HG02588 (cell line): ENCODE results near the gene SLC44A1.
A peak's percentile ranks its signal among the peaks of the same experiment; 100 is the strongest.

Experiments used
- ATAC-seq: cut with Tn5 transposase; IDR thresholded peaks from one replicate; pipeline ENCODE4 v1.9.1; 2021; ENCODE audit warnings: mild to moderate bottlenecking, moderate library complexity; ENCODE audit not compliant: unreplicated experiment

Gene SLC44A1

DNA sequence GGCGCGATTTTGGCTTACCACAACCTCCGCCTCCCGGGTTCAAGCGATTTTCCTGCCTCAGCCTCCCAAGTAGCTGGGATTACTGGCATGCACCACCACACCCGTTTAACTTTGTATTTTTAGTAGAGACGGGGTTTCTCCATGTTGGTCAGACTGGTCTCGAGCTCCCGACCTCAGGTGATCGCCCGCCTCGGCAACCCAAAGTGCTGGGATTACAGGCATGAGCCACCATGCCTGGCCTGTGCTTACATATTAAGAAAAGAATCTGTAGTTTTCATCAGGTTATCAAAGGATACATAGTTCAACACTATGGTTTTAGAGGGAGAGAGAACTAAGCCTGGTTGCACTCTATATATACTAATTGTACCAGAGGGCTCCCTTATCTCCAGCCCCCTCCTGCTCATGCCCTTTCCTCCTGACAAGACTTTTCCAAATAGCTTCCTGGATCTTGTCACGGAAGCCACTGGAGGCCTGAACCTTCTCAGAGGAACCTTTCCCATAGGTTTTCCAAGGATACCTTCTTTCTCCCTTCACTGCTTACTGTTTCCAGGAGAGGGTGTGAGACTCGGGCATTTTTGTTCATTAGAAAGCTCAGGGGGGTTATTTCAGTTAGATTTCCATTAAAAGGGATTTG lies 53.1 kb downstream of the SLC44A1 start:
- no peak for ATAC-seq

DNA sequence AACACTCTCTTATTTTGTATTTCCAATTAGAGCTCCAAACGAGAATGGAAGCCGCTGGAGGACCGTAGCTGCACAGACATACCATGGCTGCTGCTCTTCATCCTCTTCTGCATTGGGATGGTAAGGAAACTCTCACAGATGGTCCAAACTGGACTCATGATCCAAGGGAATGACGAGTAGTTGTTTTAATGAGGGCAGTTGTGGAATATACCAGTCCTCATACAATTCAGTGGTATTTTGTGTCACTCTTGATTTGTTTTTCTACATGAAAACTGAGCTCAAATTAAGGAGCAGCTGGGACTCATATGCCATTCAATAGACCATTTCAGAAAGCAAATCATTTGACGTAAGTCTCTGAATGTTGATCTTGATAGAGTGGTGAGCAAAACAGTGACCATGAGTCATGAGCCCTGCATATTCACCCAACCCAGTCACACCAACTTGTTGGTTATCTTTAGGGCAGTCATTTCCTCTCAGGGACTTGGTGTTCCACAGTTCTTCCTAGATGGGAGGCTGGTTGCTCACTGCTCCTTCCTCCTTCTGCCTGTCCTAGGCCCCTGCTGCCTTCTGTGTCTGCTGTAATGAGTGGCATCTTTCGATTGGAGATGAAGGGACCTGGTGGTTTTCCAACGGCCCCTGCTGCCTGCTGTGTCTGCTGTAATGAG lies 54.9 kb downstream of the SLC44A1 start:
- ATAC-seq: no peak

DNA sequence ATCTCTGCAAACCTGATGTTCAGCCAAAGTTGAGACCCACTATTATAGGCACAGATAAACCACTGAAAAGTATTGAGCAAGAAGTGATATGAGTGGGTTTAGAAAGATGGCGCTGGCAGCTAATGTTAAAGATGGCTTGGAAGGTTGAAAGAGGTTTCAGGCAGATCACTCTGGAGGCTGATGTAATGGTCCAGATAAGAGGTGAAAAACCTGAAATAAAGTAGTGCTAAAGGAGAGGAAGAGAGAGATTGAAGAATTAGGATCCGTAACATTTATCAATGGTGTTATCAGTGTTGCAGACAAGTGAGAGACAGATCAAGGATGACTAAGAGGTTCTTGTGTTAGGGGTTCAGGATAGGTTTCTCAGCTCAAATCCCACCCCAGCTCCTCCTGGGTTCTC lies 58.3 kb downstream of the SLC44A1 start:
- ATAC-seq: no peak

DNA sequence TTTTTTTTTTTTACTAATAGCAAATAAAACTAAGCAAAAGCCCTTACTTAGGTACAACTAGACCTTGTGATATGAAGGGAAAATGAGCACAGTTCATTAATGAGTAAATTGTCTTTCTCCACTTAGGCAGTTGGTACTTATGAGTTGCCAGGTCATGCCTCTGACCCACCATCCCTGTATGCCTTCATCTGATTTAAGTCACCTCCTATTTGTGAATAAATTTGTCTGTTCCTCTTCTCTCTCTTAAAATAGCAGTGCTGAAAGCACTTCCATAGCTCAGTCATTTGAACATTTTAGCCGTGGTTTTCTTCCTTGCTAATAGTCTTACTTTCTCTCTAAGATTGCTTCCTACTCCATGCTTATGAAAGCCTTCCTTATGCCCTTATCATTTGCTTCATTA lies 61.4 kb downstream of the SLC44A1 start:
- no peak for ATAC-seq

DNA sequence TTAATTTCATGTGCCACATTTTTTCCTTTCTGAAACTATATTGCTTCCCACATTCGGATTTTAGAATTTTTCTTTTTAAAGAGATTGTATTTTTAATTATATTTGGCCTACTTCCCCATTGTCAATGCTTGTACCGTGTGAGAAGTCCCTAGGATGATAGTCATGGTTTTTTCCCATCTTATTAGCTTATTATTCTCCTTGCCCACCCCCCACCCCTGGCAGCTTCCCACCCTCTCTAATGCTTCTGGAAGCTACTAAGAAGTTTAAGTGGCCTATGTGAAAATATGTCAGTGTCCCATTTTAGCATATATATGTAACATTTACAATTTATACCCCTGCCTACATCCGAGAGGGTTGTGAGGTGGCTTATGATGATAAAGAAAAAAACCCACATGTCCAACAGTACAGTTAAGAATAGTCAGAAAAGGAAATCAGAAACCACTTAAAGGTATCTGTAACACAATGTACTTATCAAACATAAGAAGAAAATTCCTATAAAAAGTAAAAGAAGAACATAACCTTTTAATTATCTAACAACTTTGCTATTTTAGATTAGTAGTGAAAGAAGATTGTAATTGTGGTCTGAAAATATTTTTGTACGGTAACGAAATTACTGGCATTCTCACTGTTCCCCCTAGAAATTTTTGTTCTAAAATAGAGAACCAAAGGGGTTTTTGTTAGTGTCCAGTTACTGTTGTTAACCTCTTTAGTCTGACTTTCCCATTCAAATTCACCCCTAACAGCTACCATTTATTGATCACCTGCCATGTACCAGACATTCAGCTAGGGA lies 62.1 kb downstream of the SLC44A1 start:
- no peak for ATAC-seq

DNA sequence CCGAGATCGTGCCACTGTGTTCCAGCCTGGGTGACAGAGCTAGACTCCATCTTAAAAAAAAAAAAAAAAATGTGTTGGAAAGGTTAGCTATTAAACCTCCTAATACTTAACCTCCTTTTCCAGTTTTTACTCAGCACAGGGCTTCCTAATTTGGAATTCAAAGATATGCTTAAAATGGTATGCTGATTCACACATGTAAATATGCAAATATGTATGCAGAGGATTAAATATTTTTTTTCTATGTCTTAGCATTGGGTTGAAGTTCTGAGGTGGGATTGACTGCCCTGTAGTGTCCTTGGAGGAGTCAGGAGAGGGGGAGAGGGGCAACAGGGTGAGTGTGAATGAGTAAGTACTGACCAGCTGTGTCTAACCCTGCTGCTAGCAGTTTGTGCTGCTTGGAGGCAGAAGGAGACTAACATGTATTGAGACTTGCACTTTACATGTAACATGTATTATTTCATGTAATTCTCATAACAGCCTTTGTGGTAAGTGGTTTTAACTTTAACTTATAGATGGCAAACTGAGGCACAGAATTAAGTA lies 63.2 kb downstream of the SLC44A1 start:
- ATAC-seq: no peak

DNA sequence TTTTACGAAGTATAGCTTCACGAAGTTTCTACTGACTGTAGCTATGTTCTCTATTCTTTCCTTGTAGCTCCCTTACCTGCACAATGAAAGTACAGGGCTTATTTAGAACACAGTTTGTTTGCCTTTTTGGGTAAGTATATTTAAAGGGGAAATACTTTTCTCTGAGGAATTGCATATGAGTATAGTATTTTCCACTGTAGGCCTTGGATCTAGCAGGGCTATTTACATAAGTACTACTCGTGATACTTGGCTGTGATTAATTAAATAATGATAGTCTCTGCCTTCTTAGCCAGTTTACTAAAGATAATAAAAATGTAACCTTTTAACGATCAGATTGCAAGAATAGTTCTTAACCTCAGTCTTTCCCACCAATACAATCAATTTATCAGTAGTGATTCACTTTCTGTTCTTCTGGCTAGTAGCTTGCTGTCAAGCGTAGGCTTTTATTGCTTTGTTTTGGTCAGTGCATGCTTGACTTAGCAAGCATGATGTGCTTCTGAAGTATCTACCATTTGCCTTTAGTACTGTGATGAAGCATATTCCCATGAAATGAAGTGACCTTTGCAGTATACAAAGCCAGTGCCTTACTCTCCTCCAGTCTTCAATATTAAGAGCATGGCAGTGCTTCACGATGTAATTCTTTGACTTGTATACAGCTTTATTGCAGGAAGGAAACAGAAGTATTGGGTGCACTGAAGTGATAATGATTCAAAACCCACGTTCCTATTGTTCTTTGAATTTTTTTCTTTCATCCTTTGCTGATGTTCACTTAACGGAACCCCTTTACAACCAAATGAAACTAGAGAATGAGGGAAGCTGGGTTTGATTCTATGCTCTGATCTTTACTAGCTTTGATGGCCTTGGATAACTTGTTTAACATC lies 64.2 kb downstream of the SLC44A1 start:
- ATAC-seq: no peak

DNA sequence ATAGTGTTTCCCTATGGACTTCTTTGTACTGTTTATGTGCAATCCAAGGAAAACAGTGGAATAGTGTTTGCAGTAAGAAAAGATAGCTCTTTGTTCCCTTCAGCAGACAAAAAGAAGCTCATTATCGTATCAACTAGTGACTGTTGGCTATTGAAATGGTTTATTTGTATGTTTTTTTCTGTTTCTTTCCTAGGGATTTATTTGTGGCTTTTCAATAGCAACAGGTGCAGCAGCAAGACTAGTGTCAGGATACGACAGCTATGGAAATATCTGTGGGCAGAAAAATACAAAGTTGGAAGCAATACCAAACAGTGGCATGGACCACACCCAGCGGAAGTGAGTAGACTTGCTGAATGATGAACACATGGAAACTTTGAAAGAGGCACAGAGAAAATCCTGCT lies 65.1 kb downstream of the SLC44A1 start:
- no peak for ATAC-seq

DNA sequence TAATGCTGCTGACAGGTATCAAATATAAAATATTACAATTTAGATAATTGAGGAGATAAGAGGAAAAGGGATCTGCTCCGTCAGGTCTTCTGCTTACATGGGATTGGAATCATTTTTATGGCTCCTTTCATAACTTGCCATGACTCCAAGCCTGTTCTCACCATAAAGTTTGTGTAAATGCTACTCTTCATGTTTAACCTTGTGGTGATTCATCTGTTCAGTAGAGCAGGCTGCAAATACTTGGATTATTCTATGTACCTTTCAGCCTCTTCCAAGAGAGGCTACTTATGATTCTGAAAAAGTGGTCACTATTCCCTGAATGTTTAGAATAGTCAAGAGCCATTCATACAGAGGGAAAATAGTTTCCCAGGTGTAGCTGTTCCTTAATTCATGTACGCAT lies 66.9 kb downstream of the SLC44A1 start:
- ATAC-seq: no peak

DNA sequence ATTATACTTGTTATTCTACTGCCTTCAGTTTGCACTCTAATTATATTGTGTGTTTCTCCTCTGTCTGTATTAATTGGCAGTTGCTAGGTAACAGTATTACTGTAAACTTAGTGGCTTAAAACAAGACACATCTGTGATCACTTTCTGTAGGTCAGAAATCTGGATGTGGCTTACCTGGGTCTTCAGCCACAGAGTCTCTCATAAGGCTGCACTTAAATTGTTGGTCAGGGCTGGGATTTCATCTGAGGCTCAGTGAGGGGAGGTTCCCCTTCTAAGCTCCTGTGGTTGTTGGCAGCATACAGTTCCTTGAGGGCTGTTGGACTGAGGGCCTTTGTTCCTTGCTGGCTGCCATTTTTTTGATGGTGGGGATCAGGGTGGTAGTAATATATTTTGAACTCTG lies 68.8 kb downstream of the SLC44A1 start:
- peak; percentile 55 for ATAC-seq

DNA sequence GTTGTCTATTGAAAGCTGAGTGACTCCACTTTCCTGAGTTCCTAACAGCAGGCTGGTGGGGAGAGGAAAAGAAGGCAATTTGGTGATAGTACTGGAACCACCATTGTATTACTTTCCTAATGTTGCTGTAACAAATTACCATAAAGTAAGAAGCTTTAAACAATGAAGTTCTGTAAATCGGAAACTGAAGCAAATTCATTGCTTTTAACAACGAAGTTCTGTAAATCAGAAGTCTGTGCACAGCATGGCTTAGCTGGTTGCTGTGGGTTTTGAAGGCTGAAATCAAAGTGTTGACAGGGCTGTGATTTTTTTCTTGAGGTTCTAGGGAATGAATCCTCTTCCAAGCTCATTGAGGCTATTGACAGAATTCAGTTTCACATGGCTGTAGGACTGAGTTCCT lies 72.3 kb downstream of the SLC44A1 start:
- ATAC-seq: no peak

DNA sequence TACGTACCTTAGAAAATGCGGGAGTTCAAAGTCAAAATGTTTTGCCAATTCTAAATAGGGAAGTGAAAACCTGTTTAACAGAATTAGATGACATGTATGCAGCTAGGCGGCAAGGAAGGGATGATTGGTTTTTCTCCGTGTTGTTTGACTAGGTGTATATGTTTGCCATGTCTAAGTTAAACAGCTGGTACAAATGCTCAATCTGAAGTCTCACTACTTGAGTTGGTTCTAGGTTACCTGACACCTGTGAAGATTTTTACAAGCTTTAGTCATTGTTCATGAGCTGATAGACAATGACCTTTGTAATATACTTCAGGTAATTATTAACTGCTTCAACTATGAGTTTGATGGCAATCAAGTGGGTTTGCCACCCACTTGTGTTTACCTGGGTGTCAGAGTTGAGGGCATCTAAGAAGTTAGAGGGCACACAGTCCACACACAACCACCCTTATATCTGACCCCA lies 74.3 kb downstream of the SLC44A1 start:
- ATAC-seq: peak; percentile 50

DNA sequence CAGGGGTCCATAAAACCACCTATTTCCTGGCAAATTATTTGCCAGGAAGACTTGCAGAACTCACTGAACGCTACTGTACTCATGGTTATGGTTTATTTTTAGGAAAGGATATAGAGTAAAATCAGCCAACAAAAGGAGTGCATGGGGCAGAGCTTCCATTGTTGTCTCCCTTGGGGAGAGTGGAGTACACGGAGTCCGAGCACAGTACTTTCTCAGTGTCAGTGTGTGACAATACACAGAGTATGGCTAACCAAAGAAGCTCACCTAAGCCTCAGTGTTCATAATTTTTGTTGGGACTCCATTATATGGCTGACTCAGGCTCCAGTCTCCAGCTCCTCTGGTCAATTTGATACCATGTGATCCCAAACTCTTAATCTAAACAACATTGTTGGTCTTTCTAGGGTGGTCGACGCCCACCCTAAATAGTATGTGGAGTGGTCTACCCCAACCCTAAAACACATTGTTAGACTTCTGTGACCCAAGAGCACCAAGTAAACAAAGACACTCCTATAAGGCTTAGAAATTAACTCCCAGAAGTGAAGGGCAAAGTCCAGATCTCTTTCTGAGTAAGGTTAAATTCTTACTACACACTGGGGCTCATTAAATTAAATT lies 74.9 kb downstream of the SLC44A1 start:
- no peak for ATAC-seq

DNA sequence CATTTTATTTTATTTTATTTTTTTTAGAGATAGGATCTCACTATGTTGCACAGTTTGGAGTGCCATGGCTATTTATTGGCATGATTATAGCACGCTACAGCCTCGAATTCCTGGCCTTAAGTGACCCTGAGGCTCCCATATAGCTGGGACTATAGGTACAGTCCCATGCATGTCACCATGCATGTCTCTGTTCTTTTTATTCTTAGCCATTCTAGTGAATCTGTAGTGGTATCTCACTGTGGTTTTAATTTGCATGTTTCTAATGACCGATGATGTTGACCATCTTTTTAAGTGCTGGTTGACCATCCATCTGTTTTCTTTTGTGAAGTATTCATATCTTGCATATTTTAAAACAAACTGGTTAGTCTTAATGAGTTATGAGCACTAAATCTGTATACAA lies 76.1 kb downstream of the SLC44A1 start:
- ATAC-seq: peak; percentile 82

DNA sequence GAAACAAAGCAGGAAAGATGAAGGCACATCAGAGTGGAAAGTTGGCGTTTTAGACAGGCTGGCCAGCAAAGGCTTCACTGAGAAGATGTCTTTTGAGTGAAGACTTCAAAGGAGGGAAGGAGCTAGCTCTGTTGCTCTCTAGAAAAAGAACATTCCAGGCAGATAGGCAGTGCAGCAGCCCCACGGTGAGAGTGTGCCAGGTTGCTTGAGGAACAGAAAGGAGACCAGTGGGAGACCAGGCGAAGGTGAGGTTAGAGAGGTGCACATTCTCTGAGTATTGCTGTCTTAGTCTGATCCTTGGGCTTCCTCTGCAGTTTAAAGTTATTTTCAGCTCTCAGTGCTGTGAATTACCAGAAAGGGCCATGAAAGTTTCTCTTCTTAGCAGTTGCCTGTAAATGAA lies 83.8 kb downstream of the SLC44A1 start:
- no peak for ATAC-seq

DNA sequence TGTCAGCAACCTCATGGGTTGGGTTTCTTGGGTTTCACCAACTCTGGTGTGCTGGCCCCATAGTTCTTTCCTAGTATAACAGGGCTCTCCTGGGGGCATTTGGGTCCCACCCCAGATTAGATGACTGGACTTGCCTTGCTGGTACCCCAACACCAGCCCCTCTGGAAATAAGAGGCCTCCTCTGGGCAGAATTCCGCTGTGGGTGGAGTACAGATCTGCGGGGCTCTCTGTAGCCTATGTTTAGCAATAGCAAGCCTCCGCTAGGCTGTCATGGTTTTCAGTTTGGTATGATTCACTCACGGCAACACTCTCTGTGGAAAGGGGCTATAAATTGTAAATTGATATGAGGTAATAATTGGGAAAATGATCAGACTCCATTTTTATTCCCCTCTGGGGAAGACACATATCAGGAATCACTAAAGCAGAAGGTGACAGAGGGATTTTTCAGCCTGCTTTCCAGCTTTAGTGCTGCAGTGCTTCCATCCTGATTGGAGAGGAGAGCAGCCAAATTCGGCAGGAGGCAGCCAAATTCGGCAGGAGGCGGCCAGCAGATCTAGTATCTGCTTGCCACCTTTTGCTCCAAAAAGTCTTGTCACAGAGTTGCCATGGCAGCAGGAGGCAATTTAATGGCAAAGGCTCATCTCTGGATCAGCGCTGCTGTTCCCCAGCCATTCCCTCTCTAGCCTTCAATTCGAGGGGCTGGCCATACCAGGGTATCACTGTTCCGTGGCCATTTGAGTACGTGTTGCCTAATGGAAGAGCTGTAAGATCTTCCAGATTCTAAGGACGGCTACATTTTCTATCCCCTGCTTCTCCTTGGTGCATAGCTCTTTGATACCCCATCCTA lies 84.6 kb downstream of the SLC44A1 start:
- no peak for ATAC-seq

DNA sequence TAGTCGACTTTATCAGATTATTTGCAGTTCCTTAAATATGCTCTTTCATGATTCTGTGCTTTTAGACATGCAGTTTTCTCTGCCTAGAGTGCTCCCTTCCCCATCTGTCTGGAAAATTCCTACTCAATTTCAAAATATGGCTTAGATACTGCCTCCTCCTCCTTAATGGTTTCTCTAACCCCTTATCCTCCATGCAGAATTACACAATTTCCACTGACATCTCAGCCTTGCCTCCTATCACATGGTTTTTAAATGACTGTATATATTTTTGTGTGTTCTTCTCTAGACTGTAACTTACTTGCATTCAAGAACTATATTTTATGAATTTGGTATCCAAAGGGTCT lies 85.2 kb downstream of the SLC44A1 start:
- no peak for ATAC-seq

DNA sequence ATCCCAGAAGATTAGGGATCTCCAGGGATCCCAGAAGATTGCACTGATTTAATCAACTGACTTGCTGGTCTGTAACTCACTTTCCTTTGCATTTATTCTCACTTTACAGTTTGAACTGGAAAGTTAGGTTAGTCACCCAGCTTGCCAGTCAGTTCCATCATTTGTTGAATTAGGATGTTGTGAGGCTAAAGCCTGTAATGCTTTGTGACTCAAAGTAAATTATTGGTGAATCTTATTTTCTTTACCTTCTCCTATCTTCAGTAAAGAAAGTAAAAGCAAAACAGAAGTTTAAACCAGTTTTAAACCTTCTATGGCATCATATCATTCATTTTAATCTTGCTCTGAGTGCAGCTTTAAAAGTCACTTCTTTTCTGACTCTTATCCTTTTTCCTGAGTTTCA lies 85.8 kb downstream of the SLC44A1 start:
- ATAC-seq: no peak

DNA sequence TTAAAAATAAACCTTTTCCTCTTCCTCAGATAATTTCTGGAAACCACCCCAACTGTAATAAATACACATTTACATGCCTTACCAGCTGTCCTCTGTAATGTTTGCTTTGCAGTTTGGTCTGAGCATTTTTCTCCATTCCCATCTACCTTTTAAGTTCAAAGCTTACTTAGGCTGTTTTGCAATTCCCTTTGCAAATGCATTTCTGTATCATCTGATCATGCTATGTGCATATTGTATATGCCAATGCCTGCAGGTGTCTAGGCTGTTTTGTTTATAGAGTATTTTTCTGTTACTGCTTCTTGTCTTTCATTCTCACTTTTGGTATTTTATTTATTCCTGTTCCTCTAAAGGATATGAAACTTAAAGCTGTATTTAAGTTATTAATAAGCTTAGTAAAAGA lies 86.3 kb downstream of the SLC44A1 start:
- peak; percentile 61 for ATAC-seq

DNA sequence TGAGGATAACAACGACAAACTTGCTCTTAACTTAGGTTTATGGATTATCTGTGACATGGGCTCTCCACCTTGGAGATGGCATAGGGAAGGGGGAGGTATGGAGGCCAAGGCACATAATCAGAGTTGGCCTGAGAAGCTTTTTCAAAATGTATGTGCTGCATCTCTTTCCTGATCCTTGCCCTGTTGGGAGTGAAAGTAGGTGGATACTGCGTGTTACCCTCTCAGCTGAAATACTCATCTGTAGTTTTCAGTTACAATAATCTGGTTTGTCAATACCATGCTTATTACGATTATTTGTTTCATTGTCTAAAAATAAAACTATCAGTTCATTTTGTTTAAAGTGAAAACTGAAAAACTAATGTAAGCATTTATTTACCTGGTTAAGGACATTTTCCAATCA lies 86.7 kb downstream of the SLC44A1 start:
- ATAC-seq: peak; percentile 35
